Measurements from ENCODE around the gene SURF1.
"Not testable (repeated sequence)": the region's sequence is repeated elsewhere in the genome, so short reads cannot be mapped to it uniquely, and the experiment has no call there.

The SURF1 gene

GRCh38 chr9:133320421-133320881 is 35.8 kb downstream of the SURF1 start:
- DNase-seq (ENCODE audit: low read depth), result no peak

GRCh38 chr9:133317551-133317950 is 38.7 kb downstream of the SURF1 start:
- not testable (repeated sequence) for DNase-seq (ENCODE audit: low read depth)

GRCh38 chr9:133315997-133316396 is 40.3 kb downstream of the SURF1 start:
- no peak for DNase-seq (ENCODE audit: low read depth)

- no peak for DNase-seq (ENCODE audit: low read depth)
Observed at GRCh38 chr9:133309608-133310007, 46.7 kb downstream of the SURF1 start.

GRCh38 chr9:133307301-133307700 is 49.0 kb downstream of the SURF1 start:
- no peak for DNase-seq (ENCODE audit: low read depth)

GRCh38 chr9:133306242-133307204 is 49.8 kb downstream of the SURF1 start:
- DNase-seq (ENCODE audit: low read depth), result peak; percentile 16

- no peak for DNase-seq (ENCODE audit: low read depth)
Observed at GRCh38 chr9:133305731-133306130, 50.6 kb downstream of the SURF1 start.

GRCh38 chr9:133304477-133305377 is 51.6 kb downstream of the SURF1 start:
- no peak for DNase-seq (ENCODE audit: low read depth)

- DNase-seq (ENCODE audit: low read depth), result no peak
Observed at GRCh38 chr9:133304158-133304470, 52.2 kb downstream of the SURF1 start.

- no peak for DNase-seq (ENCODE audit: low read depth)
Observed at GRCh38 chr9:133303266-133304157, 52.8 kb downstream of the SURF1 start.

Data from GM04504 (cell line).